Caco-2 (cell line): ENCODE data around the gene RELB. TPM values are rescaled to one million over a fixed set of nuclear protein-coding genes. Genes with fewer than 3 reads are reported as not detected.

Source experiments
- BruUV-seq: library from RNA; stranded (reverse); fragments of 400-500 nt; replicated peaks from 2 replicates; lab custom pipeline; 2021; lab: Mats Ljungman, UMichigan
- CTCF ChIA-PET: fragments of 300-600 bp; sonication (Branson Sonifier 250); formaldehyde crosslinking; loops from one replicate; lab custom pipeline; 2022; ENCODE audit warnings: antibody characterized with exemption; lab: Charles Lee
- POLR2A ChIA-PET: fragments of 300-600 bp; sonication (Branson Sonifier 250); formaldehyde crosslinking; loops from one replicate; lab custom pipeline; 2022; ENCODE audit warnings: antibody characterized with exemption; lab: Charles Lee
- DNase-seq, 2 experiments: peaks; one replicate each; pipeline versions ENCODE4 v3.0.0 to v3.0.0-alpha.2; 2020 to 2022
- H3K27me3 ChIP-seq: replicated peaks from 2 replicates; pipeline ENCODE4 v1.6.0; 2011; ENCODE audit warnings: low read length; ENCODE audit not compliant: control insufficient read depth, insufficient read depth
- H3K36me3 ChIP-seq: 2 replicates; pipeline ENCODE4 v1.5.1; 2011; ENCODE audit warnings: low read length; ENCODE audit not compliant: control insufficient read depth, insufficient read depth
- H3K4me1 ChIP-seq: fragments of 250-450 bp; sonication (Bioruptor Pico); 2 replicates; pipeline ENCODE4 v1.5.1; 2020; ENCODE audit warnings: mild to moderate bottlenecking
- H3K4me3 ChIP-seq: 2 replicates; pipeline ENCODE4 v1.5.1; 2011; ENCODE audit warnings: low read depth, mild to moderate bottlenecking, control low read depth, low read length
- H3K9me3 ChIP-seq: fragments of 250-450 bp; sonication (Bioruptor Pico); 2 replicates; pipeline ENCODE4 v1.5.1; 2020; ENCODE audit warnings: mild to moderate bottlenecking, moderate library complexity
- H3K27ac Mint-ChIP-seq: one replicate; pipeline ENCODE4 v1.8.0; 2022; ENCODE audit warnings: mixed read lengths; ENCODE audit not compliant: unreplicated experiment
- H3K27me3 Mint-ChIP-seq: one replicate; pipeline ENCODE4 v1.8.0; 2022; ENCODE audit warnings: mixed read lengths; ENCODE audit not compliant: insufficient read depth, unreplicated experiment
- H3K36me3 Mint-ChIP-seq: one replicate; pipeline ENCODE4 v1.8.0; 2022; ENCODE audit warnings: mild to moderate bottlenecking, mixed read lengths; ENCODE audit not compliant: insufficient read depth, unreplicated experiment
- H3K4me1 Mint-ChIP-seq: one replicate; pipeline ENCODE4 v1.8.0; 2022; ENCODE audit warnings: low read depth, mixed read lengths; ENCODE audit not compliant: unreplicated experiment
- H3K4me3 Mint-ChIP-seq: one replicate; pipeline ENCODE4 v1.8.0; 2022; ENCODE audit warnings: mild to moderate bottlenecking, moderate library complexity, mixed read lengths; ENCODE audit not compliant: unreplicated experiment
- H3K9me3 Mint-ChIP-seq: one replicate; pipeline ENCODE4 v1.8.0; 2022; ENCODE audit warnings: mixed read lengths; ENCODE audit not compliant: unreplicated experiment
- CTCF ChIP-seq, 2 experiments: fragments of 200-600 bp in 1 of 2; IDR thresholded peaks; 1 replicate in 1 of 2; 2 replicates in 1 of 2; pipeline versions ENCODE4 v1.5.1 to v1.8.0; 2011 to 2022; ENCODE audit warnings: antibody characterized with exemption in 1 of 2, control low read depth in 1 of 2, inconsistent platforms in 1 of 2, low read depth in 1 of 2, low read length in 1 of 2, mild to moderate bottlenecking in 1 of 2, moderate library complexity in 1 of 2; ENCODE audit not compliant: insufficient read depth in 1 of 2, severe bottlenecking in 1 of 2, unreplicated experiment in 1 of 2
- intact Hi-C: fragments of 100-400 bp; cut with micrococcal nuclease; formaldehyde crosslinking; loops from one replicate; pipeline ENCODE4 v1.10.0; 2022; ENCODE audit not compliant: unreplicated experiment
- total RNA-seq: library from RNA; stranded (reverse); gene quantifications from 2 replicates; pipeline ENCODE4 v1.2.3, GENCODE V29; 2022

The RELB gene
- total RNA-seq, 1 experiment from 2014 or later: 6.3 TPM

GRCh38 chr19:44957526-44957925 lies 43.7 kb upstream of the RELB start:
- Histone ChIP-seq H3K36me3 (peaks cover 4% of the 10 kb centered on the region), H3K4me3 (no peak overlapping the region), H3K4me1 (peaks cover 7% of the 10 kb centered on the region), H3K9me3 (no peaks in the 10 kb centered on the region), H3K27me3 (no peaks in the 10 kb centered on the region)
- intact Hi-C loops: no loop called here
- no peaks in the 10 kb centered on the region for H3K27me3 Mint-ChIP-seq
- no peak for TF ChIP-seq CTCF (IDR thresholded peaks at IDR 0.05; ENCODE audit: insufficient read depth in 1 of 2, low read depth in 1 of 2, low read length in 1 of 2, severe bottlenecking in 1 of 2, unreplicated experiment in 1 of 2)
- ChIA-PET POLR2A (no interaction called here), CTCF (interaction anchor here (0.9 kb wide), 1 partner anchor 53 kb away, joined by 3 read pairs; no protein-coding TSS in a partner anchor)
- H3K9me3 Mint-ChIP-seq: no peaks in the 10 kb centered on the region
- H3K36me3 Mint-ChIP-seq: peaks cover 35% of the 10 kb centered on the region
- H3K27ac Mint-ChIP-seq: no peak overlapping the region
- H3K4me3 Mint-ChIP-seq: no peak overlapping the region
- H3K4me1 Mint-ChIP-seq: peaks cover 16% of the 10 kb centered on the region
- no TSS peak for BruUV-seq
- DNase-seq: no peak

DNA sequence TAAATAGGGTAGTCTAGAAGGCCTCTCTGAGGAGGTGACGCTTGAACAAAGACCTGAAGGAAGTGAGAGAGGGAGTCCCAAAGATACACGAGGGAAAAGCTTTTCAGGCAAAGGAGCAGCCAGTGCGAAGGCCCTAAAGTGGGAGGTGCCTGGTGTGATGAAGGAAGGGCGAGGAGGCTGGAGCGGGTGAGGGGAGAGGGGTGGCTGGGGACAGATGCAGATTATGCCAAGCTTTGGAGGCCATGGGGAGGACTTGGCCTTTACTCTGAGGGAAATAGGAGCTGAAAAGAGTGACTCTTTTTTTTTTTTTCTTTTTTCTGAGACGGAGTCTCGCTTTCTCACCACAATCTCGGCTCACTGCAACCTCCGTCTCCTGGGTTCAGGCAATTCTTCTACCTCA lies 43.2 kb upstream of the RELB start:
- no peaks in the 10 kb centered on the region for H3K9me3 ChIP-seq
- no peak overlapping the region for H3K4me3 ChIP-seq
- Mint-ChIP-seq H3K27me3 (no peaks in the 10 kb centered on the region), H3K4me1 (peaks cover 16% of the 10 kb centered on the region), H3K4me3 (no peak overlapping the region), H3K9me3 (no peaks in the 10 kb centered on the region), H3K27ac (no peak overlapping the region), H3K36me3 (peaks cover 39% of the 10 kb centered on the region)
- H3K27me3 ChIP-seq: no peaks in the 10 kb centered on the region
- ChIA-PET POLR2A (no interaction called here), CTCF (no interaction called here)
- intact Hi-C loops: no loop called here
- peaks cover 4% of the 10 kb centered on the region for H3K36me3 ChIP-seq
- TF ChIP-seq CTCF (IDR thresholded peaks at IDR 0.05; ENCODE audit: insufficient read depth in 1 of 2, low read depth in 1 of 2, low read length in 1 of 2, severe bottlenecking in 1 of 2, unreplicated experiment in 1 of 2): no peak
- DNase-seq: no peak
- BruUV-seq: no TSS peak
- H3K4me1 ChIP-seq: peaks cover 7% of the 10 kb centered on the region

- Mint-ChIP-seq H3K36me3 (peaks cover 41% of the 10 kb centered on the region), H3K27ac (no peak overlapping the region), H3K9me3 (no peaks in the 10 kb centered on the region), H3K4me1 (peaks cover 16% of the 10 kb centered on the region), H3K27me3 (no peaks in the 10 kb centered on the region), H3K4me3 (no peak overlapping the region)
- no peak overlapping the region for H3K4me3 ChIP-seq
- intact Hi-C loops: no loop called here
- ChIA-PET CTCF (no interaction called here), POLR2A (no interaction called here)
- no peak for DNase-seq
- H3K4me1 ChIP-seq: peaks cover 7% of the 10 kb centered on the region
- peaks cover 4% of the 10 kb centered on the region for H3K36me3 ChIP-seq
- no peak for TF ChIP-seq CTCF (IDR thresholded peaks at IDR 0.05; ENCODE audit: insufficient read depth in 1 of 2, low read depth in 1 of 2, low read length in 1 of 2, severe bottlenecking in 1 of 2, unreplicated experiment in 1 of 2)
- H3K9me3 ChIP-seq: no peaks in the 10 kb centered on the region
- no TSS peak for BruUV-seq
- H3K27me3 ChIP-seq: no peaks in the 10 kb centered on the region
Measured at GRCh38 chr19:44959691-44960090, 41.6 kb upstream of the RELB start.
